ENCODE results near the gene FBXL16.

Gene FBXL16

DNA sequence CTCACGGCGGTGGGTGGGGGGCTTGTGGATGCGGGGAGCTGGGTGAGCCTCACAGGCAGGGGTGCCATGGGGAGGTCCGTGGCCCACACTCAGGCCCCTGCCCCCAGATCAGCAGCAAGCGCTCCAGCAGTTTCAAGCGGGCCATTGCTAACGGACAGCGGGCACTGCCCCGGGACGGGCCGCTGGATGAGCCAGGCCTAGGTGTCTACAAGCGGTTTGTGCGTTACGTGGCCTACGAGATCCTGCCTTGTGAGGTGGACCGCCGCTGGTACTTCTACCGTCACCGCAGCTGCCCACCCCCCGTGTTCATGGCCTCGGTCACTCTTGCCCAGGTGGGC lies 29.1 kb downstream of the FBXL16 start:
- no peak overlapping the region for H3K4ac ChIP-seq (ENCODE audit: low read depth, low read length)
- no peak overlapping the region for H3K4me3 ChIP-seq (ENCODE audit: low read length)
- H3K56ac ChIP-seq (ENCODE audit: low read length) = no peak overlapping the region
- H2BK15ac ChIP-seq (replicated peaks; ENCODE audit: low read depth) = no peak overlapping the region
- no peak for DNase-seq
- H3K79me1 ChIP-seq (ENCODE audit: low read length) = peaks cover 2% of the 10 kb centered on the region
- no peaks in the 10 kb centered on the region for H3K27me3 ChIP-seq (ENCODE audit: insufficient read depth, low read length, poor library complexity)
- WGBS (ENCODE audit: extremely low coverage, insufficient coverage, low lambda C conversion rate) = no CpG with 5 or more reads among the region's 21 CpGs
- H2AK5ac ChIP-seq (ENCODE audit: low read length) = no peak overlapping the region
- no peak overlapping the region for H4K5ac ChIP-seq (ENCODE audit: low read length)
- peaks cover 9% of the 10 kb centered on the region for H3K79me2 ChIP-seq (ENCODE audit: control insufficient read depth, insufficient read depth, low read length)
- H3K36me3 ChIP-seq (ENCODE audit: control insufficient read depth, insufficient read depth, low read length) = peaks cover 10% of the 10 kb centered on the region
- H4K8ac ChIP-seq (ENCODE audit: low read depth, low read length) = no peak overlapping the region
- no peak overlapping the region for H3K18ac ChIP-seq (ENCODE audit: low read length)
- H3K4me2 ChIP-seq (ENCODE audit: low read length) = no peak overlapping the region
- peaks cover 5% of the 10 kb centered on the region for H3K4me1 ChIP-seq (ENCODE audit: control insufficient read depth, low read depth, low read length)
- no peak overlapping the region for H3K23ac ChIP-seq (ENCODE audit: low read length)
- no peak overlapping the region for H3K27ac ChIP-seq (ENCODE audit: low read depth, low read length)
- no peak overlapping the region for H3K9ac ChIP-seq (ENCODE audit: low read length)
- no peak overlapping the region for H2BK5ac ChIP-seq (ENCODE audit: low read length)
- H2BK120ac ChIP-seq (ENCODE audit: low read depth, low read length) = no peak overlapping the region

DNA sequence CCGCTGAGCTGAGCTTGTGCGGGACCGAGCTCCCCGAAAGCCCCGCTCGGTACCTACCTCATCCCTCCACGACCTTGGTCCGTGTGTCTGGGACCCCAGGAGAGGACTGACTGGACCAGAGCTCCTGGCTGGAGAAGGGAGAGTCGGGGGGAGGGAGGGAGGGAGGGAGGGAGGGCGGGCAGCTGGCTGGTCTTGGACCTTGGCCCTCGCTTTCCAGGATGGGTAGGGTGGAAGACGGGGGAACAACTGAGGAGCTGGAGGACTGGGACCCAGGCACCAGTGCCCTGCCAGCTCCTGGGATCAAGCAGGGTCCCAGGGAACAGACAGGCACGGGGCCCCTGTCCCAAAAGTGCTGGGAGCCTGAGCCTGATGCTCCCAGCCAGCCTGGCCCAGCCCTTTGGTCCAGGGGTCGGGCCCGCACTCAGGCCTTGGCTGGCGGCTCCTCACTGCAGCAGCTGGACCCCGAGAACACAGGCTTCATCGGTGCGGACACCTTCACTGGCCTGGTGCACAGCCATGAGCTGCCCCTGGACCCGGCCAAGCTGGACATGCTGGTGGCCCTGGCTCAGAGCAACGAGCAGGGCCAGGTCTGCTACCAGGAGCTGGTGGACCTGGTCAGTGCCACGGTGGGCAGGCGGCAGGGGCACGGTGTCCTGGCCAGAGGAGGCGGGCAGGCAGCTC lies 29.6 kb downstream of the FBXL16 start:
- no peak overlapping the region for H3K27ac ChIP-seq (ENCODE audit: low read depth, low read length)
- no peak overlapping the region for H4K8ac ChIP-seq (ENCODE audit: low read depth, low read length)
- peaks cover 4% of the 10 kb centered on the region for H3K79me2 ChIP-seq (ENCODE audit: control insufficient read depth, insufficient read depth, low read length)
- H2BK120ac ChIP-seq (ENCODE audit: low read depth, low read length) = no peak overlapping the region
- peaks cover 5% of the 10 kb centered on the region for H3K4me1 ChIP-seq (ENCODE audit: control insufficient read depth, low read depth, low read length)
- no CpG with 5 or more reads among the region's 25 CpGs for WGBS (ENCODE audit: extremely low coverage, insufficient coverage, low lambda C conversion rate)
- H3K4me2 ChIP-seq (ENCODE audit: low read length) = no peak overlapping the region
- DNase-seq = no peak
- no peak overlapping the region for H4K5ac ChIP-seq (ENCODE audit: low read length)
- H3K79me1 ChIP-seq (ENCODE audit: low read length) = peaks cover under 1% of the 10 kb centered on the region
- no peaks in the 10 kb centered on the region for H3K27me3 ChIP-seq (ENCODE audit: insufficient read depth, low read length, poor library complexity)
- peaks cover 10% of the 10 kb centered on the region for H3K36me3 ChIP-seq (ENCODE audit: control insufficient read depth, insufficient read depth, low read length)
- H2BK5ac ChIP-seq (ENCODE audit: low read length) = no peak overlapping the region
- H3K23ac ChIP-seq (ENCODE audit: low read length) = no peak overlapping the region
- peak overlapping the region; percentile 25 for H3K56ac ChIP-seq (ENCODE audit: low read length)
- H2AK5ac ChIP-seq (ENCODE audit: low read length) = no peak overlapping the region
- H3K9ac ChIP-seq (ENCODE audit: low read length) = no peak overlapping the region
- H3K18ac ChIP-seq (ENCODE audit: low read length) = no peak overlapping the region
- H2BK15ac ChIP-seq (replicated peaks; ENCODE audit: low read depth) = no peak overlapping the region
- H3K4ac ChIP-seq (ENCODE audit: low read depth, low read length) = no peak overlapping the region
- H3K4me3 ChIP-seq (ENCODE audit: low read length) = no peak overlapping the region

- Histone ChIP-seq H2BK15ac (replicated peaks; ENCODE audit: low read depth) (no peak within 1 kb of the TSS), H2AK5ac (ENCODE audit: low read length) (no peak within 1 kb of the TSS), H3K18ac (ENCODE audit: low read length) (no peak within 1 kb of the TSS), H3K79me1 (ENCODE audit: low read length) (no peaks in the 10 kb centered on the region), H2BK120ac (ENCODE audit: low read depth, low read length) (no peak within 1 kb of the TSS), H3K27ac (ENCODE audit: low read depth, low read length) (no peak within 1 kb of the TSS), H3K23ac (ENCODE audit: low read length) (no peak within 1 kb of the TSS), H3K36me3 (ENCODE audit: control insufficient read depth, insufficient read depth, low read length) (peaks cover 15% of the 10 kb centered on the region), H4K5ac (ENCODE audit: low read length) (no peak within 1 kb of the TSS), H3K4me2 (ENCODE audit: low read length) (peak within 1 kb of the TSS; percentile 38), H3K4me3 (ENCODE audit: low read length) (no peak within 1 kb of the TSS), H3K79me2 (ENCODE audit: control insufficient read depth, insufficient read depth, low read length) (no peaks in the 10 kb centered on the region), H2BK5ac (ENCODE audit: low read length) (no peak within 1 kb of the TSS), H3K4ac (ENCODE audit: low read depth, low read length) (no peak within 1 kb of the TSS), H3K56ac (ENCODE audit: low read length) (peak within 1 kb of the TSS; percentile 67), H4K8ac (ENCODE audit: low read depth, low read length) (no peak within 1 kb of the TSS), H3K27me3 (ENCODE audit: insufficient read depth, low read length, poor library complexity) (no peaks in the 10 kb centered on the region), H3K4me1 (ENCODE audit: control insufficient read depth, low read depth, low read length) (peaks cover 5% of the 10 kb centered on the region), H3K9ac (ENCODE audit: low read length) (peak within 1 kb of the TSS; percentile 53)
- DNase-seq = peak; percentile 84
- no CpG with 5 or more reads among the region's 73 CpGs for WGBS (ENCODE audit: extremely low coverage, insufficient coverage, low lambda C conversion rate)
Measured at GRCh38 chr16:674968-675883, 30.4 kb downstream of the FBXL16 start, which contains the start of gene RHBDL1. RHBDL1 (plus strand) TSS chr16:675671; CDS start chr16:675791, 120 bp downstream.

DNA sequence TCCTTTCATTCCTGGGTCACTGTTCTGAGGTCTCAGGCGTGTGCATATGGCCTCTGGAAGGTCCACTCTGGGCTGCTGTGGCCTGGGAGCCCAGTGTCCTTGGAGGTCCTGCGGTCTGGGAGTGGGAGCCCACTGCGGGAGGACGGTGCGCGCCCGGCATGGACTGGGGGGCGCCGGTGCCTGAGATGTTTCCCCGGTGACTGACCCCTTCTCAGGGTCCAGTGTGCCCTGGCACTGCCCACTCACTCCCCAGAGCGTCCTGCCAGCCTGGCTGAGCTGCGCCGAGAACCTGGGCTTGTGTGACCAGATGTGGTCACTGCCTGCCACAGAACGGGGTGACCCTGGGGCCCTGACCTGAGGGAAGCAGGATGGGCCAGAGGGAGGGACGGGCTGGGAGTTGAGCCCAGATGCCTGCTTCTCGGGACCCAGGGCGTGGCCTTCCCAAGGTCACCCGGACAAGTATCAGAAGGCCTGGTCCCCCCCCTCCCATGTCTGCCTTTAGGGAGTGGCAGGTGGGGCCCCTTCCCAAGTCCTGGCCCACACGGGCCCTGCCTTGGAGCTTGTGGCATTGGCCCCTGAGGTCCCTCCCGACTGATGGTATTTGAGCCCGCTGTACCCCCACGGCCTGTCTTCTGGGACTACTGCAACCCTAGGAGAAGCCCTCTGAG lies 31.3 kb downstream of the FBXL16 start:
- Histone ChIP-seq H3K4me1 (ENCODE audit: control insufficient read depth, low read depth, low read length) (peaks cover 5% of the 10 kb centered on the region), H3K27ac (ENCODE audit: low read depth, low read length) (no peak overlapping the region), H3K23ac (ENCODE audit: low read length) (no peak overlapping the region), H3K4me3 (ENCODE audit: low read length) (no peak overlapping the region), H3K9ac (ENCODE audit: low read length) (no peak overlapping the region), H2BK15ac (replicated peaks; ENCODE audit: low read depth) (no peak overlapping the region), H4K5ac (ENCODE audit: low read length) (no peak overlapping the region), H4K8ac (ENCODE audit: low read depth, low read length) (no peak overlapping the region), H3K4me2 (ENCODE audit: low read length) (no peak overlapping the region), H3K79me1 (ENCODE audit: low read length) (peaks cover 1% of the 10 kb centered on the region), H2BK5ac (ENCODE audit: low read length) (no peak overlapping the region), H2AK5ac (ENCODE audit: low read length) (no peak overlapping the region), H2BK120ac (ENCODE audit: low read depth, low read length) (no peak overlapping the region), H3K27me3 (ENCODE audit: insufficient read depth, low read length, poor library complexity) (no peaks in the 10 kb centered on the region), H3K79me2 (ENCODE audit: control insufficient read depth, insufficient read depth, low read length) (peaks cover under 1% of the 10 kb centered on the region), H3K36me3 (ENCODE audit: control insufficient read depth, insufficient read depth, low read length) (peaks cover 21% of the 10 kb centered on the region), H3K56ac (ENCODE audit: low read length) (no peak overlapping the region), H3K18ac (ENCODE audit: low read length) (no peak overlapping the region), H3K4ac (ENCODE audit: low read depth, low read length) (no peak overlapping the region)
- no peak for DNase-seq
- WGBS (ENCODE audit: extremely low coverage, insufficient coverage, low lambda C conversion rate) = no CpG with 5 or more reads among the region's 22 CpGs

DNA sequence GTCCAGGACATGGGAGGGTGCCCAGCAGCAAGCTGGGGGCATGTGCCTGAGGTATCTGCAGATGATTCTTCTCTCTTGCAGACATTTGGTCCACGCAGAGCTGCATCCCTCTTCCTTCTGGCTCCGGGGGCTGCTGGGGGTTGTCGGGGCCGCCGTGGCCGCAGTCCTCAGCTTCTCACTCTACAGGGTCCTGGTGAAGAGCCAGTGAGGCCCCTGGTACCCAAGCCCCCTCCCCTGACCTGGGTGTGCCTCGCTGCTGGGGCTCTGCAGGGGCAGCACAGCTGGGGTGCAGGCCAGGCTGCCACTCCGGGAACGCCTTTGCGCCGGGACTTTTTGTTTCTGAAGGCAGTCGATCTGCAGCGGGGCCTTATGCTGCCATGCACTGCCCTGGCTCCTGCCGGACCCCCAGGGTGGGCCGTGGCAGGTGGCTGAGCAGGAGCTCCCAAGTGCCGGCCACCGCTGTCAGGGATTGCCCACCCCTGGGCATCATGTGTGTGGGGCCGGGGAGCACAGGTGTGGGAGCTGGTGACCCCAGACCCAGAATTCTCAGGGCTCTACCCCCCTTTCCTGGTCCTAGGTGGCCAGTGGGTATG lies 32.1 kb downstream of the FBXL16 start:
- H3K23ac ChIP-seq (ENCODE audit: low read length) = no peak overlapping the region
- peaks cover 9% of the 10 kb centered on the region for H3K79me1 ChIP-seq (ENCODE audit: low read length)
- DNase-seq = no peak
- H2BK15ac ChIP-seq (replicated peaks; ENCODE audit: low read depth) = no peak overlapping the region
- no CpG with 5 or more reads among the region's 18 CpGs for WGBS (ENCODE audit: extremely low coverage, insufficient coverage, low lambda C conversion rate)
- peaks cover 9% of the 10 kb centered on the region for H3K79me2 ChIP-seq (ENCODE audit: control insufficient read depth, insufficient read depth, low read length)
- no peak overlapping the region for H2AK5ac ChIP-seq (ENCODE audit: low read length)
- H3K4ac ChIP-seq (ENCODE audit: low read depth, low read length) = no peak overlapping the region
- peaks cover 5% of the 10 kb centered on the region for H3K4me1 ChIP-seq (ENCODE audit: control insufficient read depth, low read depth, low read length)
- H3K4me3 ChIP-seq (ENCODE audit: low read length) = no peak overlapping the region
- H4K5ac ChIP-seq (ENCODE audit: low read length) = no peak overlapping the region
- no peak overlapping the region for H3K18ac ChIP-seq (ENCODE audit: low read length)
- H3K27me3 ChIP-seq (ENCODE audit: insufficient read depth, low read length, poor library complexity) = no peaks in the 10 kb centered on the region
- H2BK5ac ChIP-seq (ENCODE audit: low read length) = no peak overlapping the region
- H3K27ac ChIP-seq (ENCODE audit: low read depth, low read length) = no peak overlapping the region
- H3K4me2 ChIP-seq (ENCODE audit: low read length) = no peak overlapping the region
- H2BK120ac ChIP-seq (ENCODE audit: low read depth, low read length) = no peak overlapping the region
- peaks cover 22% of the 10 kb centered on the region for H3K36me3 ChIP-seq (ENCODE audit: control insufficient read depth, insufficient read depth, low read length)
- H3K56ac ChIP-seq (ENCODE audit: low read length) = no peak overlapping the region
- H4K8ac ChIP-seq (ENCODE audit: low read depth, low read length) = no peak overlapping the region
- no peak overlapping the region for H3K9ac ChIP-seq (ENCODE audit: low read length)

Measured in mesendoderm (in vitro differentiated cells).